Mucosa of descending colon (tissue), 3 donors: ENCODE data around the gene TMEM130. TPM values are rescaled to one million over a fixed set of nuclear protein-coding genes. Genes with fewer than 3 reads are reported as not detected.

Experiments used
- ATAC-seq: fragments of 200-7000 bp; cut with Tn5 transposase; one replicate; pipeline ENCODE4 v1.9.1; 2020; ENCODE audit warnings: mild to moderate bottlenecking, moderate library complexity
- DNase-seq, 3 donors: peaks; one replicate each; pipeline ENCODE4 v3.0.0-alpha.2; 2020
- H3K36me3 ChIP-seq: fragments of 200-600 bp; one replicate; pipeline ENCODE4 v1.8.0; 2021; ENCODE audit warnings: low read depth, mild to moderate bottlenecking
- H3K4me1 ChIP-seq: fragments of 200-600 bp; one replicate; pipeline ENCODE4 v1.8.0; 2021; ENCODE audit warnings: low read depth, mild to moderate bottlenecking
- H3K4me3 ChIP-seq: fragments of 200-600 bp; one replicate; pipeline ENCODE4 v1.8.0; 2021; ENCODE audit warnings: mild to moderate bottlenecking
- H3K9me3 ChIP-seq: fragments of 200-600 bp; one replicate; pipeline ENCODE4 v1.8.0; 2021; ENCODE audit warnings: mild to moderate bottlenecking
- CTCF ChIP-seq: fragments of 200-600 bp; IDR thresholded peaks from one replicate; pipeline ENCODE4 v1.8.0; 2022; ENCODE audit warnings: antibody characterized with exemption, mild to moderate bottlenecking
- intact Hi-C, 2 donors: fragments of 100-400 bp; cut with DNase I in 1 of 2; cut with micrococcal nuclease in 1 of 2; formaldehyde crosslinking; loops; one replicate each; pipeline versions ENCODE4 v1.11.0 to v1.11.1; 2022; cut with DNase I, micrococcal nuclease
- total RNA-seq, 3 donors: library from RNA; stranded (reverse); fragmentation: NEBNext Ultra II Directional in 2 of 3; extraction: Animal tissue kit (Norgen Biotek cat#: 25700) in 2 of 3; gene quantifications; one replicate each; pipeline versions ENCODE4 v1.2.1 to v1.2.4, GENCODE V29; 2021 to 2023
- donor health status: DM: no; HTN: no; CAD: no; lungs with moderate emphysema.
- donor health status: DM: no; HTN: no; CAD: no.
- donor health status: DM: no; HTN: yes; CAD: no.

Gene TMEM130
- total RNA-seq, 3 donors from 2014 or later = 0.22 to 5.4 (median 0.38) TPM

GRCh38 chr7:98840722-98841121, 29.1 kb downstream of the TMEM130 start:
- no peaks in the 10 kb centered on the region for H3K4me1 ChIP-seq
- intact Hi-C loops = loop anchor here in 1 of 2 donors (5.0 kb wide), 1 partner anchor 408 kb away; no protein-coding TSS in a partner anchor
- no peaks in the 10 kb centered on the region for H3K9me3 ChIP-seq
- ATAC-seq (no peak), DNase-seq (no peak)
- H3K4me3 ChIP-seq = no peak overlapping the region
- no peaks in the 10 kb centered on the region for H3K36me3 ChIP-seq
- no peak for TF ChIP-seq CTCF

GRCh38 chr7:98840096-98840495, 29.7 kb downstream of the TMEM130 start:
- H3K4me3 ChIP-seq = no peak overlapping the region
- no peak for ATAC-seq
- no peak for DNase-seq
- TF ChIP-seq CTCF = no peak
- intact Hi-C loops = loop anchor here in 1 of 2 donors (5.0 kb wide), 1 partner anchor 408 kb away; no protein-coding TSS in a partner anchor
- H3K4me1 ChIP-seq = no peaks in the 10 kb centered on the region
- no peaks in the 10 kb centered on the region for H3K9me3 ChIP-seq
- no peaks in the 10 kb centered on the region for H3K36me3 ChIP-seq

GRCh38 chr7:98837630-98837972, 32.2 kb downstream of the TMEM130 start:
- Histone ChIP-seq H3K4me1 (no peaks in the 10 kb centered on the region), H3K36me3 (no peaks in the 10 kb centered on the region), H3K9me3 (no peaks in the 10 kb centered on the region), H3K4me3 (no peak overlapping the region)
- ATAC-seq (no peak), DNase-seq (no peak)
- intact Hi-C loops = loop anchor here in 1 of 2 donors (10.0 kb wide), 1 partner anchor 63 kb away; no protein-coding TSS in a partner anchor
- no peak for TF ChIP-seq CTCF

GRCh38 chr7:98836811-98837629, 32.8 kb downstream of the TMEM130 start:
- Histone ChIP-seq H3K9me3 (no peaks in the 10 kb centered on the region), H3K4me1 (no peaks in the 10 kb centered on the region), H3K4me3 (no peak overlapping the region), H3K36me3 (no peaks in the 10 kb centered on the region)
- TF ChIP-seq CTCF = no peak
- intact Hi-C loops = loop anchor here in 1 of 2 donors (10.0 kb wide), 1 partner anchor 62 kb away; no protein-coding TSS in a partner anchor
- peak; percentile 41 to 50 (median 43) for DNase-seq
- ATAC-seq = peak; percentile 42

GRCh38 chr7:98834949-98835348, 34.9 kb downstream of the TMEM130 start:
- no peak for ATAC-seq
- Histone ChIP-seq H3K9me3 (no peaks in the 10 kb centered on the region), H3K36me3 (no peaks in the 10 kb centered on the region), H3K4me1 (no peaks in the 10 kb centered on the region), H3K4me3 (no peak overlapping the region)
- no peak for TF ChIP-seq CTCF
- intact Hi-C loops = loop anchor here in 1 of 2 donors (10.0 kb wide), 1 partner anchor 60 kb away; no protein-coding TSS in a partner anchor
- no peak for DNase-seq
